SK-N-DZ (cell line): ENCODE measurements around the gene RAB36. TPM values are rescaled to one million over a fixed set of nuclear protein-coding genes. Genes with fewer than 3 reads are reported as not detected.

Experiments used
- DNase-seq: peaks from one replicate; pipeline ENCODE4 v3.0.0-alpha.2; 2015; ENCODE audit warnings: low spot score
- polyA plus RNA-seq, 2 experiments: library from polyadenylated mRNA; depleted of rRNA; stranded (reverse); fragments of >200 nt; gene quantifications; 2 replicates each; pipeline ENCODE4 v1.2.3, GENCODE V29; 2014

Gene RAB36
- polyA plus RNA-seq (2014; cell fraction: cytosol; rRNA removed) = 0.83 and 1.2 TPM in 2 replicates
- polyA plus RNA-seq (2014; cell fraction: nucleus; rRNA removed) = 0.58 and 2.4 TPM in 2 replicates

GRCh38 chr22:23144932-23145877 lies at the start of gene RAB36:
Gene RAB36 (plus strand): TSS chr22:23145477. CDS start chr22:23146617, 1,140 bp downstream.
- DNase-seq = peak; percentile 99

- DNase-seq = no peak
These were observed 49.4 kb upstream of the RAB36 start for GRCh38 chr22:23095733-23096342.

- DNase-seq = no peak
These were observed 47.7 kb upstream of the RAB36 start for GRCh38 chr22:23097412-23098229.

- no peak for DNase-seq
These were observed 47.0 kb upstream of the RAB36 start for GRCh38 chr22:23098230-23098705.

GRCh38 chr22:23098718-23099530 lies 46.4 kb upstream of the RAB36 start:
- no peak for DNase-seq

- DNase-seq = no peak
These were observed 45.8 kb upstream of the RAB36 start for GRCh38 chr22:23099531-23099804.

GRCh38 chr22:23100124-23100801 lies 45.0 kb upstream of the RAB36 start:
- no peak for DNase-seq

- DNase-seq = no peak
These were observed 43.8 kb upstream of the RAB36 start for GRCh38 chr22:23101524-23101923.

- no peak for DNase-seq
These were observed 43.1 kb upstream of the RAB36 start for GRCh38 chr22:23102002-23102655.

- DNase-seq = no peak
These were observed 42.5 kb upstream of the RAB36 start for GRCh38 chr22:23102776-23103175.

- no peak for DNase-seq
These were observed 41.9 kb upstream of the RAB36 start for GRCh38 chr22:23103199-23103954.

- no peak for DNase-seq
These were observed 40.9 kb upstream of the RAB36 start for GRCh38 chr22:23104187-23104971.

GRCh38 chr22:23105304-23105703 lies 40.0 kb upstream of the RAB36 start:
- DNase-seq = no peak

- DNase-seq = no peak
These were observed 39.4 kb upstream of the RAB36 start for GRCh38 chr22:23105919-23106318.

GRCh38 chr22:23106344-23106743 lies 38.9 kb upstream of the RAB36 start:
- DNase-seq = no peak

- DNase-seq = no peak
These were observed 38.3 kb upstream of the RAB36 start for GRCh38 chr22:23106906-23107367.

GRCh38 chr22:23107487-23108248 lies 37.6 kb upstream of the RAB36 start:
- no peak for DNase-seq
